DND-41 (cell line): ENCODE data around the gene SECTM1.

Experiments
- CTCF ChIP-seq: IDR thresholded peaks from 2 replicates; pipeline ENCODE4 v1.5.1; 2012; ENCODE audit warnings: borderline replicate concordance, low read length, moderate library complexity, mild to moderate bottlenecking; ENCODE audit not compliant: poor library complexity, severe bottlenecking; ENCODE audit errors: extremely low read depth
- EZH2 ChIP-seq: IDR thresholded peaks from 3 replicates; pipeline ENCODE4 v1.6.1; 2012; ENCODE audit warnings: borderline replicate concordance, low read depth, mild to moderate bottlenecking, moderate library complexity, low read length, inconsistent platforms; ENCODE audit not compliant: severe bottlenecking

DNA sequence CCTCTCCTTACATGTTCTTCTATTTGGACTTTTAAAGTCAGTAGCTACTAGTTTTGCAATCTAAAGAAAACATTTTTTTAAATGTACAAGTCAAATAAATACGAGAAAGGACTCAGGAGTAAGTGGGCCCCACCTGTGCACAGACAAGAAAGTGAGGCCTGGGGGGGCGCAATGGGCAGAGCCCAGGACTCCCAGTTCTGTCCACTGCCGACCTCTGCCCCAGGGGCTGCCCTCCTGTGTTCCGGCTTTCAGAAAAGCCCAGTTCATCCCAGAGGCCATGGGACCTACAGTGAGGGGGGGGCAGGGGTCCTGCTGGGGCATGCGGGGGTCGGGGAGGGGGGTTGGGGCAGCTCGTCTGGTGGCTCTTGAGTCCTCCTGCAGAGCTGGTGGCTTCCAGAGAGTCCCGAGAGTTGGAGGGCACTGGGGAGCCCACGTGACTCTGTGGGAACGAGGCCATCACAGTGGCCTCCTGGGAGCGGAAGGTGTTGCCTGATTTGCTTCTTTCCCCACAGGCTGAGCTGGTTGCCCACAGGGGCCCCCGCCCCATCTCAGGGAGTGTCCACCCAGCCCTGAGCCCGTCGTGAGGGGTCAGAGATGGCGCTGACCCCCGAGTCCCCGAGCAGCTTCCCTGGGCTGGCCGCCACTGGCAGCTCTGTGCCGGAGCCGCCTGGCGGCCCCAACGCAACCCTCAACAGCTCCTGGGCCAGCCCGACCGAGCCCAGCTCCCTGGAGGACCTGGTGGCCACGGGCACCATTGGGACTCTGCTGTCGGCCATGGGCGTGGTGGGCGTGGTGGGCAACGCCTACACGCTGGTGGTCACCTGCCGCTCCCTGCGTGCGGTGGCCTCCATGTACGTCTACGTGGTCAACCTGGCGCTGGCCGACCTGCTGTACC, 40.4 kb upstream of the SECTM1 start:
- TF ChIP-seq CTCF (no peak), EZH2 (no peak)
